HEK293 (cell line): ENCODE measurements around the gene RGS6.

Experiments
- ZNF529 ChIP-seq: fragments of 450-650 bp; formaldehyde crosslinking; IDR thresholded peaks from 2 replicates; pipeline ENCODE4 v1.5.1; 2017; ENCODE audit warnings: missing genetic modification characterization, missing biosample characterization; ENCODE audit not compliant: insufficient replicate concordance
- TF ChIP-seq, protein P1 (sequence below): fragments of 450-650 bp; formaldehyde crosslinking; IDR thresholded peaks from 2 replicates; pipeline ENCODE4 v1.5.1; 2016; ENCODE audit warnings: missing biosample characterization, missing genetic modification characterization

DNA sequence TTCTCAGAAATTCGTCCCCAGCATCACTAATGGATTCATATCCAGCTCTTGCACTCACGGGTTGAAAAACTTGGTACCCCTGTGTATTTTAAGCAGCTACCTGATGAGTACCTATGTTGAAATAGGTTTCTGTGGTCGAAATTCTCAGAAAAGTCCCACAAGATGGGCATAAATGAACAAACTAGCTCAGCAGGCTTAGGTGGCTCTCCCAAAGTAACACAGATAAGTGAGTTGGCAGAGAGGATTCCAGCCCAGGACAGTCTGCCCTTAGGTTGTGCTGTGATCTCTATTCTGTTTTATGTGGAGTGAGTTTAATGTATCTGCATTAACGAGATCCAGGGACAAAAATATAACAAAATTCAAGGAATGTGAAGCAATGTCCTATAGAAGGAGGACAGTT is 92.3 kb downstream of the RGS6 start:
- no peak for TF ChIP-seq ZNF529 (tag by site-specific recombination)
- TF ChIP-seq, protein P1, sequence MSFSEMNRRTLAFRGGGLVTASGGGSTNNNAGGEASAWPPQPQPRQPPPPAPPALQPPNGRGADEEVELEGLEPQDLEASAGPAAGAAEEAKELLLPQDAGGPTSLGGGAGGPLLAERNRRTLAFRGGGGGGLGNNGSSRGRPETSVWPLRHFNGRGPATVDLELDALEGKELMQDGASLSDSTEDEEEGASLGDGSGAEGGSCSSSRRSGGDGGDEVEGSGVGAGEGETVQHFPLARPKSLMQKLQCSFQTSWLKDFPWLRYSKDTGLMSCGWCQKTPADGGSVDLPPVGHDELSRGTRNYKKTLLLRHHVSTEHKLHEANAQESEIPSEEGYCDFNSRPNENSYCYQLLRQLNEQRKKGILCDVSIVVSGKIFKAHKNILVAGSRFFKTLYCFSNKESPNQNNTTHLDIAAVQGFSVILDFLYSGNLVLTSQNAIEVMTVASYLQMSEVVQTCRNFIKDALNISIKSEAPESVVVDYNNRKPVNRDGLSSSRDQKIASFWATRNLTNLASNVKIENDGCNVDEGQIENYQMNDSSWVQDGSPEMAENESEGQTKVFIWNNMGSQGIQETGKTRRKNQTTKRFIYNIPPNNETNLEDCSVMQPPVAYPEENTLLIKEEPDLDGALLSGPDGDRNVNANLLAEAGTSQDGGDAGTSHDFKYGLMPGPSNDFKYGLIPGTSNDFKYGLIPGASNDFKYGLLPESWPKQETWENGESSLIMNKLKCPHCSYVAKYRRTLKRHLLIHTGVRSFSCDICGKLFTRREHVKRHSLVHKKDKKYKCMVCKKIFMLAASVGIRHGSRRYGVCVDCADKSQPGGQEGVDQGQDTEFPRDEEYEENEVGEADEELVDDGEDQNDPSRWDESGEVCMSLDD (tag by site-specific recombination): no peak
